IMR-90 (cell line): ENCODE data around the gene TARS3. TPM values are rescaled to one million over a fixed set of nuclear protein-coding genes. Genes with fewer than 3 reads are reported as not detected.

Experiments
- ATAC-seq: fragments of 200-7000 bp; cut with Tn5 transposase; 2 replicates; pipeline ENCODE4 v1.9.1; 2020; ENCODE audit warnings: low read depth, mild to moderate bottlenecking, moderate library complexity
- BruUV-seq: library from RNA; stranded (reverse); fragments of 400-500 nt; replicated peaks from 2 replicates; lab custom pipeline; 2021; lab: Mats Ljungman, UMichigan
- CTCF ChIA-PET: fragments of 300-600 bp; formaldehyde crosslinking; extraction: SDS; loops from one replicate; lab custom pipeline; 2021; ENCODE audit warnings: antibody characterized with exemption; lab: Yijun Ruan, JAX
- POLR2A ChIA-PET: fragments of 300-600 bp; sonication (Branson Sonifier 250); formaldehyde crosslinking; loops from one replicate; lab custom pipeline; 2022; ENCODE audit warnings: antibody characterized with exemption; ENCODE audit not compliant: unreplicated experiment; lab: Charles Lee
- DNase-seq: peaks from one replicate; pipeline ENCODE4 v3.0.0; 2013
- H2AFZ ChIP-seq: replicated peaks from 2 replicates; pipeline ENCODE3; 2013; ENCODE audit warnings: low read length, mild to moderate bottlenecking; ENCODE audit not compliant: poor library complexity
- H2AK5ac ChIP-seq: 2 replicates; pipeline ENCODE4 v1.6.1; 2013; ENCODE audit warnings: low read depth, low read length, inconsistent platforms
- H2AK9ac ChIP-seq: replicated peaks from 2 replicates; pipeline ENCODE3; 2013; ENCODE audit warnings: mild to moderate bottlenecking, low read depth, low read length, moderate library complexity; ENCODE audit not compliant: poor library complexity
- H2BK120ac ChIP-seq: 2 replicates; pipeline ENCODE4 v1.6.1; 2013; ENCODE audit warnings: low read depth, low read length, inconsistent platforms
- H2BK15ac ChIP-seq: 3 replicates; pipeline ENCODE4 v1.6.1; 2013; ENCODE audit warnings: low read depth, low read length, inconsistent platforms
- H2BK20ac ChIP-seq: 2 replicates; pipeline ENCODE4 v1.6.1; 2013; ENCODE audit warnings: low read depth, mild to moderate bottlenecking, inconsistent platforms, low read length, moderate library complexity
- H2BK5ac ChIP-seq: 2 replicates; pipeline ENCODE4 v1.6.1; 2013; ENCODE audit warnings: mild to moderate bottlenecking, low read depth, low read length, inconsistent platforms; ENCODE audit not compliant: poor library complexity, severe bottlenecking
- H3K14ac ChIP-seq: replicated peaks from 2 replicates; pipeline ENCODE4 v1.6.1; 2013; ENCODE audit warnings: low read depth, low read length, inconsistent platforms
- H3K18ac ChIP-seq: 2 replicates; pipeline ENCODE4 v1.6.1; 2013; ENCODE audit warnings: low read depth, low read length, control low read depth
- H3K23ac ChIP-seq: 2 replicates; pipeline ENCODE4 v1.6.1; 2013; ENCODE audit warnings: low read depth, low read length, inconsistent platforms
- H3K27ac ChIP-seq: 2 replicates; pipeline ENCODE4 v1.5.1; 2013; ENCODE audit warnings: mild to moderate bottlenecking, control low read depth, low read length; ENCODE audit not compliant: insufficient read depth
- H3K27me3 ChIP-seq: 2 replicates; pipeline ENCODE4 v1.6.1; 2013; ENCODE audit warnings: low read length; ENCODE audit not compliant: control insufficient read depth, insufficient read depth
- H3K36me3 ChIP-seq: 2 replicates; pipeline ENCODE4 v1.6.1; 2013; ENCODE audit warnings: low read length, mixed read lengths; ENCODE audit not compliant: control insufficient read depth, insufficient read depth
- H3K4ac ChIP-seq: 2 replicates; pipeline ENCODE4 v1.6.1; 2013; ENCODE audit warnings: low read depth, low read length, inconsistent platforms
- H3K4me1 ChIP-seq: 2 replicates; pipeline ENCODE4 v1.6.1; 2013; ENCODE audit warnings: low read length, mixed read lengths; ENCODE audit not compliant: control insufficient read depth, insufficient read depth
- H3K4me2 ChIP-seq: 2 replicates; pipeline ENCODE4 v1.6.1; 2013; ENCODE audit warnings: low read depth, mild to moderate bottlenecking, control low read depth, low read length, moderate library complexity
- H3K4me3 ChIP-seq: 2 replicates; pipeline ENCODE4 v1.5.1; 2013; ENCODE audit warnings: low read depth, mild to moderate bottlenecking, control low read depth, low read length, moderate library complexity; ENCODE audit not compliant: insufficient read depth
- H3K56ac ChIP-seq: 2 replicates; pipeline ENCODE4 v1.6.1; 2013; ENCODE audit warnings: low read length, inconsistent platforms; ENCODE audit not compliant: insufficient read depth; ENCODE audit errors: extremely low read depth
- H3K79me1 ChIP-seq, 2 experiments: 2 replicates each; pipeline ENCODE4 v1.6.1; 2013; ENCODE audit warnings: low read length in 2 of 2, inconsistent platforms in 1 of 2, low read depth in 1 of 2
- H3K9ac ChIP-seq: 2 replicates; pipeline ENCODE4 v1.6.1; 2013; ENCODE audit warnings: low read depth, low read length, control low read depth
- H3K9me1 ChIP-seq: 2 replicates; pipeline ENCODE4 v1.6.1; 2013; ENCODE audit warnings: low read length, inconsistent platforms; ENCODE audit not compliant: insufficient read depth
- H3K9me3 ChIP-seq: 2 replicates; pipeline ENCODE4 v1.6.1; 2013; ENCODE audit warnings: low read length; ENCODE audit not compliant: control insufficient read depth, insufficient read depth
- H4K20me1 ChIP-seq: 2 replicates; pipeline ENCODE4 v1.6.1; 2013; ENCODE audit warnings: low read length, inconsistent platforms; ENCODE audit not compliant: insufficient read depth
- H4K5ac ChIP-seq: 2 replicates; pipeline ENCODE4 v1.6.1; 2013; ENCODE audit warnings: mild to moderate bottlenecking, low read depth, low read length, control low read depth
- H4K8ac ChIP-seq, 2 experiments: 2 replicates each; pipeline ENCODE4 v1.6.1; 2013; ENCODE audit warnings: low read depth in 2 of 2, low read length in 2 of 2, control low read depth in 1 of 2, inconsistent platforms in 1 of 2
- H4K91ac ChIP-seq: 2 replicates; pipeline ENCODE4 v1.6.1; 2013; ENCODE audit warnings: low read depth, low read length, inconsistent platforms; ENCODE audit not compliant: insufficient read depth
- CEBPB ChIP-seq: IDR thresholded peaks from 2 replicates; pipeline ENCODE4 v1.6.1; 2012; ENCODE audit warnings: low read depth, low read length, improper control_type of control experiment
- CHD1 ChIP-seq: IDR thresholded peaks from 2 replicates; pipeline ENCODE4 v1.6.1; 2012; ENCODE audit warnings: low read depth, low read length, improper control_type of control experiment
- CTCF ChIP-seq: conservative IDR thresholded peaks from 2 replicates; pipeline ENCODE4 v1.5.1; 2012; ENCODE audit warnings: mild to moderate bottlenecking, low read depth, low read length, improper control_type of control experiment
- FOS ChIP-seq: fragments of 150-350 bp; IDR thresholded peaks from 2 replicates; pipeline ENCODE4 v1.6.1; 2016; ENCODE audit warnings: low read depth, low read length
- MAFK ChIP-seq: IDR thresholded peaks from 2 replicates; pipeline ENCODE4 v1.6.1; 2012; ENCODE audit warnings: low read depth, low read length, improper control_type of control experiment
- MAZ ChIP-seq: IDR thresholded peaks from 2 replicates; pipeline ENCODE4 v1.6.1; 2012; ENCODE audit warnings: low read depth, mild to moderate bottlenecking, low read length, improper control_type of control experiment, moderate library complexity, borderline replicate concordance
- NFE2L2 ChIP-seq: fragments of 150-350 bp; IDR thresholded peaks from 2 replicates; pipeline ENCODE4 v1.6.1; 2016; ENCODE audit warnings: low read depth, mild to moderate bottlenecking, low read length
- SMC3 ChIP-seq: fragments of 150-350 bp; IDR thresholded peaks from 2 replicates; pipeline ENCODE4 v1.6.1; 2016; ENCODE audit warnings: low read depth, mild to moderate bottlenecking, antibody characterized with exemption, low read length, moderate library complexity
- WGBS, 2 experiments: methylation state at CpG; one replicate each; pipeline versions ENCODE4 v1.1.5 to v1.1.7; 2013; ENCODE audit warnings: missing lambda C conversion rate in 2 of 2; ENCODE audit not compliant: insufficient read length in 1 of 2; ENCODE audit errors: extremely low coverage in 2 of 2; 5-methylcytosine and 5-hydroxymethylcytosine counted together
- dilution Hi-C: fragments of 300-500 bp; cut with HindIII; formaldehyde crosslinking; loops from one replicate; pipeline ENCODE4 v1.14.3; 2018; ENCODE audit warnings: low sequenced_read_pairs; ENCODE audit not compliant: unreplicated experiment
- in situ Hi-C: fragments of 300-500 bp; cut with MboI; formaldehyde crosslinking; loops from 3 replicates; pipeline ENCODE4 v1.14.3; 2019; ENCODE audit warnings: low sequenced_read_pairs, inconsistent platforms, mixed read lengths
- intact Hi-C: fragments of 100-400 bp; cut with micrococcal nuclease; formaldehyde crosslinking; loops from 2 replicates; pipeline ENCODE4 v1.10.0; 2022
- polyA plus RNA-seq, 3 experiments: library from polyadenylated mRNA; depleted of rRNA; stranded (reverse); fragments of >200 nt; gene quantifications; 2 replicates each; pipeline ENCODE4 v1.2.3, GENCODE V29; 2012; ENCODE audit warnings: low replicate concordance in 1 of 3
- total RNA-seq: library from RNA; depleted of rRNA; stranded (reverse); fragments of >200 nt; gene quantifications from 2 replicates; pipeline ENCODE4 v1.2.3, GENCODE V29; 2012
- TF ChIP-seq, protein P1 (sequence below): fragments of 150-350 bp; IDR thresholded peaks from 2 replicates; pipeline ENCODE4 v1.6.1; 2016; ENCODE audit warnings: low read depth, mild to moderate bottlenecking, low read length, moderate library complexity, borderline replicate concordance
- TF ChIP-seq, protein P2 (sequence below): fragments of 150-350 bp; IDR thresholded peaks from 2 replicates; pipeline ENCODE4 v1.6.1; 2017; ENCODE audit warnings: mild to moderate bottlenecking, antibody characterized with exemption, low read length, low read depth

Gene TARS3
- total and polyA plus RNA-seq, 2 of the 4 experiments (the other 2 are of a cell fraction) = 3.4 to 9.3 TPM

GRCh38 chr15:101697488-101697887 is 26.8 kb downstream of the TARS3 start:
- in situ Hi-C loops = no loop called here
- no peaks in the 10 kb centered on the region; a peak in 1 of 4 replicates for H3K79me1 ChIP-seq

More at GRCh38 chr15:101697488-101697887, 26.8 kb downstream of the TARS3 start:
- Histone ChIP-seq H2BK15ac (no peak overlapping the region), H3K14ac (no peak overlapping the region), H4K20me1 (no peaks in the 10 kb centered on the region), H3K27me3 (no peaks in the 10 kb centered on the region), H4K5ac (no peak overlapping the region), H3K9me1 (peaks cover 4% of the 10 kb centered on the region; the same call in 1 of the 2 replicates), H3K56ac (no peak overlapping the region), H2BK120ac (no peak overlapping the region), H2BK5ac (no peak overlapping the region), H3K27ac (no peak overlapping the region), H3K4ac (no peak overlapping the region), H2BK20ac (no peak overlapping the region), H2AFZ (no peak overlapping the region), H3K9me3 (no peaks in the 10 kb centered on the region), H4K91ac (no peak overlapping the region), H3K23ac (no peak overlapping the region), H2AK5ac (no peak overlapping the region), H3K4me1 (no peaks in the 10 kb centered on the region), H3K4me2 (no peak overlapping the region), H3K18ac (no peak overlapping the region), H4K8ac (no peak overlapping the region), H3K4me3 (no peak overlapping the region), H3K36me3 (peaks cover 47% of the 10 kb centered on the region), H2AK9ac (no peak overlapping the region), H3K9ac (no peak overlapping the region)
- BruUV-seq = no TSS peak
- TF ChIP-seq MAZ = no peak
- no peak for TF ChIP-seq SMC3
- TF ChIP-seq FOS = no peak
- no peak for TF ChIP-seq MAFK
- TF ChIP-seq NFE2L2 = no peak
- TF ChIP-seq CTCF = no peak
- TF ChIP-seq, protein P1, sequence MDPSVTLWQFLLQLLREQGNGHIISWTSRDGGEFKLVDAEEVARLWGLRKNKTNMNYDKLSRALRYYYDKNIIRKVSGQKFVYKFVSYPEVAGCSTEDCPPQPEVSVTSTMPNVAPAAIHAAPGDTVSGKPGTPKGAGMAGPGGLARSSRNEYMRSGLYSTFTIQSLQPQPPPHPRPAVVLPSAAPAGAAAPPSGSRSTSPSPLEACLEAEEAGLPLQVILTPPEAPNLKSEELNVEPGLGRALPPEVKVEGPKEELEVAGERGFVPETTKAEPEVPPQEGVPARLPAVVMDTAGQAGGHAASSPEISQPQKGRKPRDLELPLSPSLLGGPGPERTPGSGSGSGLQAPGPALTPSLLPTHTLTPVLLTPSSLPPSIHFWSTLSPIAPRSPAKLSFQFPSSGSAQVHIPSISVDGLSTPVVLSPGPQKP = no peak
- TF ChIP-seq CHD1 = no peak
- TF ChIP-seq, protein P2, sequence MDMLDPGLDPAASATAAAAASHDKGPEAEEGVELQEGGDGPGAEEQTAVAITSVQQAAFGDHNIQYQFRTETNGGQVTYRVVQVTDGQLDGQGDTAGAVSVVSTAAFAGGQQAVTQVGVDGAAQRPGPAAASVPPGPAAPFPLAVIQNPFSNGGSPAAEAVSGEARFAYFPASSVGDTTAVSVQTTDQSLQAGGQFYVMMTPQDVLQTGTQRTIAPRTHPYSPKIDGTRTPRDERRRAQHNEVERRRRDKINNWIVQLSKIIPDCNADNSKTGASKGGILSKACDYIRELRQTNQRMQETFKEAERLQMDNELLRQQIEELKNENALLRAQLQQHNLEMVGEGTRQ = no peak
- TF ChIP-seq CEBPB = no peak
- ChIA-PET POLR2A (no interaction called here), CTCF (no interaction called here)
- DNase-seq (no peak), ATAC-seq (no peak)
- 100% methylated on average over 1 of the region's 7 CpGs; no CpG with 5 or more reads in 1 of the 2 experiments for WGBS, 2 experiments
- intact Hi-C loops (no loop called here), dilution Hi-C loops (no loop called here)
